ENCODE results near the gene DPP9.

GRCh38 chr19:4656102-4656501 is 67.5 kb downstream of the DPP9 start:
- no peak for TF ChIP-seq NFIC (IDR thresholded peaks at IDR 0.05; ENCODE audit: borderline replicate concordance)
- no peak for TF ChIP-seq ELF1 (IDR thresholded peaks at IDR 0.05)
- TF ChIP-seq FOXM1 (IDR thresholded peaks at IDR 0.05; ENCODE audit: low read depth): no peak
- TF ChIP-seq RAD21 (IDR thresholded peaks at IDR 0.05; ENCODE audit: low read length): no peak
- TF ChIP-seq, protein P1, sequence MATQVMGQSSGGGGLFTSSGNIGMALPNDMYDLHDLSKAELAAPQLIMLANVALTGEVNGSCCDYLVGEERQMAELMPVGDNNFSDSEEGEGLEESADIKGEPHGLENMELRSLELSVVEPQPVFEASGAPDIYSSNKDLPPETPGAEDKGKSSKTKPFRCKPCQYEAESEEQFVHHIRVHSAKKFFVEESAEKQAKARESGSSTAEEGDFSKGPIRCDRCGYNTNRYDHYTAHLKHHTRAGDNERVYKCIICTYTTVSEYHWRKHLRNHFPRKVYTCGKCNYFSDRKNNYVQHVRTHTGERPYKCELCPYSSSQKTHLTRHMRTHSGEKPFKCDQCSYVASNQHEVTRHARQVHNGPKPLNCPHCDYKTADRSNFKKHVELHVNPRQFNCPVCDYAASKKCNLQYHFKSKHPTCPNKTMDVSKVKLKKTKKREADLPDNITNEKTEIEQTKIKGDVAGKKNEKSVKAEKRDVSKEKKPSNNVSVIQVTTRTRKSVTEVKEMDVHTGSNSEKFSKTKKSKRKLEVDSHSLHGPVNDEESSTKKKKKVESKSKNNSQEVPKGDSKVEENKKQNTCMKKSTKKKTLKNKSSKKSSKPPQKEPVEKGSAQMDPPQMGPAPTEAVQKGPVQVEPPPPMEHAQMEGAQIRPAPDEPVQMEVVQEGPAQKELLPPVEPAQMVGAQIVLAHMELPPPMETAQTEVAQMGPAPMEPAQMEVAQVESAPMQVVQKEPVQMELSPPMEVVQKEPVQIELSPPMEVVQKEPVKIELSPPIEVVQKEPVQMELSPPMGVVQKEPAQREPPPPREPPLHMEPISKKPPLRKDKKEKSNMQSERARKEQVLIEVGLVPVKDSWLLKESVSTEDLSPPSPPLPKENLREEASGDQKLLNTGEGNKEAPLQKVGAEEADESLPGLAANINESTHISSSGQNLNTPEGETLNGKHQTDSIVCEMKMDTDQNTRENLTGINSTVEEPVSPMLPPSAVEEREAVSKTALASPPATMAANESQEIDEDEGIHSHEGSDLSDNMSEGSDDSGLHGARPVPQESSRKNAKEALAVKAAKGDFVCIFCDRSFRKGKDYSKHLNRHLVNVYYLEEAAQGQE (IDR thresholded peaks at IDR 0.05; ENCODE audit: low read depth, low read length): no peak
- TF ChIP-seq SMC3 (IDR thresholded peaks at IDR 0.05; ENCODE audit: low read depth, low read length): no peak
- TF ChIP-seq MAX (IDR thresholded peaks at IDR 0.05; ENCODE audit: low read depth): no peak
- TF ChIP-seq, protein P2, sequence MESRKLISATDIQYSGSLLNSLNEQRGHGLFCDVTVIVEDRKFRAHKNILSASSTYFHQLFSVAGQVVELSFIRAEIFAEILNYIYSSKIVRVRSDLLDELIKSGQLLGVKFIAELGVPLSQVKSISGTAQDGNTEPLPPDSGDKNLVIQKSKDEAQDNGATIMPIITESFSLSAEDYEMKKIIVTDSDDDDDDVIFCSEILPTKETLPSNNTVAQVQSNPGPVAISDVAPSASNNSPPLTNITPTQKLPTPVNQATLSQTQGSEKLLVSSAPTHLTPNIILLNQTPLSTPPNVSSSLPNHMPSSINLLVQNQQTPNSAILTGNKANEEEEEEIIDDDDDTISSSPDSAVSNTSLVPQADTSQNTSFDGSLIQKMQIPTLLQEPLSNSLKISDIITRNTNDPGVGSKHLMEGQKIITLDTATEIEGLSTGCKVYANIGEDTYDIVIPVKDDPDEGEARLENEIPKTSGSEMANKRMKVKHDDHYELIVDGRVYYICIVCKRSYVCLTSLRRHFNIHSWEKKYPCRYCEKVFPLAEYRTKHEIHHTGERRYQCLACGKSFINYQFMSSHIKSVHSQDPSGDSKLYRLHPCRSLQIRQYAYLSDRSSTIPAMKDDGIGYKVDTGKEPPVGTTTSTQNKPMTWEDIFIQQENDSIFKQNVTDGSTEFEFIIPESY (IDR thresholded peaks at IDR 0.05; ENCODE audit: borderline replicate concordance, low read depth): no peak
- TF ChIP-seq CTCF (IDR thresholded peaks at IDR 0.05): no peak
- TF ChIP-seq EZH2phosphoT487 (IDR thresholded peaks at IDR 0.05; ENCODE audit: borderline replicate concordance, low read depth): no peak
- TF ChIP-seq POLR2AphosphoS5 (IDR thresholded peaks at IDR 0.05; ENCODE audit: low read depth, low read length): no peak
- TF ChIP-seq RFX5 (IDR thresholded peaks at IDR 0.05; ENCODE audit: low read length): no peak
- TF ChIP-seq TEAD4 (IDR thresholded peaks at IDR 0.05; ENCODE audit: borderline replicate concordance, insufficient read depth): no peak
- TF ChIP-seq SIN3A (IDR thresholded peaks at IDR 0.05; ENCODE audit: borderline replicate concordance, low read depth, low read length): no peak
